Skeletal muscle tissue (tissue), 4 donors: ENCODE results near the gene LIN7C. TPM values are rescaled to one million over a fixed set of nuclear protein-coding genes. Genes with fewer than 3 reads are reported as not detected.

Experiments used
- H3K27ac ChIP-seq: one replicate; pipeline ENCODE4 v1.7.0; 2013; ENCODE audit warnings: mild to moderate bottlenecking, low read depth, low read length, inconsistent platforms
- H3K27me3 ChIP-seq, 3 donors: one replicate each; pipeline ENCODE4 v1.7.0; 2013; ENCODE audit warnings: low read length in 3 of 3; ENCODE audit not compliant: control insufficient read depth in 3 of 3, insufficient read depth in 3 of 3
- H3K36me3 ChIP-seq, 3 donors: one replicate each; pipeline ENCODE4 v1.7.0; 2013; ENCODE audit warnings: low read length in 3 of 3; ENCODE audit not compliant: control insufficient read depth in 3 of 3, insufficient read depth in 3 of 3
- H3K4me1 ChIP-seq, 3 donors: one replicate each; pipeline ENCODE4 v1.7.0; 2013; ENCODE audit warnings: low read length in 3 of 3, mild to moderate bottlenecking in 3 of 3; ENCODE audit not compliant: control insufficient read depth in 3 of 3, insufficient read depth in 3 of 3
- H3K4me3 ChIP-seq, 3 donors: one replicate each; pipeline ENCODE4 v1.7.0; 2013; ENCODE audit warnings: low read length in 3 of 3
- H3K9ac ChIP-seq, 3 donors: one replicate each; pipeline ENCODE4 v1.7.0; 2013; ENCODE audit warnings: low read length in 3 of 3, mild to moderate bottlenecking in 3 of 3, moderate library complexity in 2 of 3, low read depth in 1 of 3
- H3K9me3 ChIP-seq, 3 donors: one replicate each; pipeline ENCODE4 v1.7.0; 2013; ENCODE audit warnings: low read length in 3 of 3; ENCODE audit not compliant: control insufficient read depth in 3 of 3
- total RNA-seq: library from RNA; depleted of rRNA; stranded (reverse); fragments of >200 nt; gene quantifications from one replicate; pipeline ENCODE4 v1.2.3, GENCODE V29; 2014
- donor health status: Osteomylitis.

The LIN7C gene
- total RNA-seq, 1 donor from 2014 or later = 29.7 TPM

DNA sequence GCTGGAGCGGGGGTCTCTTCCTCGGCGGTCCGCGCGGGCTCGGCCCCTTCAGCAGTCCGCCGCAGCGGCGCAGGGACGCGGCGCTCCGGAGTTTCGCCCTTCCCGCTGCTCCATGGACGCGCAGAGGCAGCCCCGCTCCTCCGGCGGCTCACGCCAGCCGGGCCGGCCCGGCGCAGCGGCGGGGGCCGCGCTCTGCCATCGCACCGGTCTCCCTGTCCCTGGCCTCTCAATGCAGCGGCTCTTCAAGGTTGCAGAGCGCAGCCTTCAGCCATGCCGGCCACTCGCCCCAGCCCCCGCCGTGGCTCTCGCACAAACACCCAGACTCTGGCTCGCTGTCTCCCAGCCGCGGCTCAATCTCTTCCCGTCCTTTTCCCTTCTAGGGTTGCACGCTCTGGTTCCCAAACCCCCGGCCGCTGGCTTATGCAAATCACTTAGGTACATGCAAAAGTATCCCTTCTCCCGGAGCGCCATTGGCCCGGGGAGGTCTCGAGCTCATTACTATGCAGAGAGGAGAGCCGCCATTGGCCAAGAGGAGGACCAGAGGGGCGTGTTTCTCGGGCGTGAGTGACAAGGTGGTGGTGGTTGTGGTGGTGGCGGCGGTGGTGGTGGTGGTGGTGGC, 34.1 kb downstream of the LIN7C start, which contains the start of gene LGR4:
TSS of gene LGR4 (minus strand) at position 393 of the 619 bp plus-strand sequence. CDS start 488 bp downstream, outside the sequence.
- H3K4me3 ChIP-seq = peak within 1 kb of the TSS; percentile 77 to 81 (median 81)
- peaks cover 9 to 15% (median 10%) of the 10 kb centered on the region in 3 donors for H3K4me1 ChIP-seq
- peak within 1 kb of the TSS; percentile 70 to 84 (median 81) for H3K9ac ChIP-seq
- peak within 1 kb of the TSS; percentile 38 for H3K27ac ChIP-seq
- no peaks in the 10 kb centered on the region for H3K9me3 ChIP-seq
- no peaks in the 10 kb centered on the region for H3K27me3 ChIP-seq
- no peaks in the 10 kb centered on the region for H3K36me3 ChIP-seq

DNA sequence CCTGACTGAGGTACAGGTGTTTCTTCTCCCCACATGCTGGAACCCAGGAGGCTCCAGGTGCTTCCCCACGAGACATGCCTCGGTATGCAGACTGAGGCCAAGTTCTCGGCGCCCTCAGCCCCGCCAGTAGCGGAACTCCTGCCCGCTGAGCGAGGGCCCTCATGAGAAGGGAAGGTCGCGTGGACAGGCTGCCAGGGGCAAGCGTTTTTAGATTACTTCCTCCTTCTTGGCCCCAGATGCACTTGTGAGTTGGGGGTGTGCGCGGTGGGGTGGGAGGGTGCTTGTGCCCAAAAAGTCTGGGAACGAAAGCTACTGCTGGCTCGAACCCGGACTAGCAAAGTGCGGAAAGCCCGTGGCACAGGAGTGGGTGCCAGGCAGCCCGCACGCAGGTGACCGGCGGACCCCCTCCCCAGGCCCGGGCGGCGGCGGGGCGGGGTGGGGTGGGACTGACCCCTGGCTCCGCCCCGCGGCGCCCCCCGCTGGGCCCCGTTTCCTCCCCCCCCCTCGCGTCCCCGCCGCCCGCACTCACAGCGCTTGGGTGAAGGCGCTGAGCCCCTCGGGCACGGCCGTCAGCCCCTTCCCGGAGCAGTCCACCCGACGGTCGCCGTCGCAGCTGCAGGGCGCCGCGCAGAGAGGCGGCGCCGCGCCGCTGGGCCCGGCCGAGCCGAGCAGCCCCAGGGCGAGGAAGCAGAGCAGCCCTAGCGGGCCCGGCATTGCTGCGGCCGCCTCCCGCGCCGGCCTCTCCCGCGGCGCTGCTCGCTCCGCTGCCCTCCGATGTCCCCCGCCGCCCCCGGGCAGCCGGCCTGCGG, 34.8 kb downstream of the LIN7C start:
- H3K27me3 ChIP-seq = no peaks in the 10 kb centered on the region
- H3K9ac ChIP-seq = peak overlapping the region; percentile 70 to 84 (median 81)
- H3K4me1 ChIP-seq = peaks cover 9 to 15% (median 10%) of the 10 kb centered on the region in 3 donors
- H3K27ac ChIP-seq = peak overlapping the region; percentile 38
- H3K36me3 ChIP-seq = no peaks in the 10 kb centered on the region
- peak overlapping the region; percentile 77 to 81 (median 81) for H3K4me3 ChIP-seq
- H3K9me3 ChIP-seq = no peaks in the 10 kb centered on the region

DNA sequence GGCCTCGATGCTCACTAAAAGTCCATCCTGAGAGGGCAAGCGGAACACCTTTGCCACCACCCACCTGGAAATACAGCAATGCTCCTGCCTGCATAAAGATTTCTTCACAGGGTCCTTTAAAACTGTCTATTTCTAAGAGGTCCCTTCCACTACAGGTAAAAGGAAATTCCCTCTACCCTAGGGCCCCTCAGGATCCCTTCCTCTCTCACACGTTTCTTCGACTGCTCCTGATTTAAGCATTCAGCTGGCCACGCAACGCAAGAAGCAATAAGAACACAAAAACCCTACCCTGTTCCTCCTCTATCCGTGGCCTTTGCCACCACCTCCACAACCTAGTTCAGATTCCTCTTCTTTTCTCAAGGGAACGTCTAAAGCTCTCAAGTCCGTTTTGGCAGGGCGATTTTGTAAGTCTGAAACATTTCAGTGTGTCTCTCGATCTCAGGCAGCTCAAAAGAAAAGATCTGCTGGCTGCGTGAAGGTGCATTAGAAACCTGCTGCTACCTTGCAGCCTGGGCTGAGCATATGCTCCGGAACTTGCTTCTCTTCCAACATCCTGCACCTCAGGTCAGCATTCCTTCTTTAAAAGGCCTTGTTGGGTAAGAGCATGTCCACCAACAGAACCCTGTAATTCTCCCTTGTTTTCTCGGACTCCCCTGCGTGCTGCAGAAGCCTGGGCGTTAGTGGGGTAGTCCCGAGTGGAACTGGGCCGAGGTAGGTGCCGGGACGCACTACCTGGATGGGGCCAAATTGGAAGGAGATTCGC, 35.6 kb downstream of the LIN7C start:
- peak overlapping the region; percentile 77 to 79 (median 79) for H3K4me3 ChIP-seq
- H3K9ac ChIP-seq = peak overlapping the region; percentile 66 to 81 (median 70)
- H3K27me3 ChIP-seq = no peaks in the 10 kb centered on the region
- H3K9me3 ChIP-seq = no peaks in the 10 kb centered on the region
- H3K36me3 ChIP-seq = no peaks in the 10 kb centered on the region
- H3K4me1 ChIP-seq = peaks cover 9 to 15% (median 10%) of the 10 kb centered on the region in 3 donors
- H3K27ac ChIP-seq = no peak overlapping the region

DNA sequence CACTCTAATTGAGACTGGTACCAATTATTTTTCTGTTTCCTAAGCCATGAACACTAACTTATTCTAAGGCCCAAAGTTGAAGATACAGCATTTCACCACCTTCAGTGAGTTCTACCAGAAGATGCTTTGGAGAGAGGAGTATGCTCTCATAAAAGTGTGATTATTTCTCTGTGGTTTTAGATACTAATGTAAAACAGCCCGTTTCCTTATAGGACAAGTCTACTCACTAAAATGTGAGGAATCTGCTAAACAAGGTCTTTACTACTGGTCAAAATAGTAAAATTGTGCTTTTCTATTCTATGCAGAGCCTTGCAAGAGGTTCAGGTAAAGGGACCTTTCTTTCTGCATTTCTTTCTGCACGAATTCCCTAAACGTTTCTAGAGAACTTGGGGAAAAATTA, 36.4 kb downstream of the LIN7C start:
- H3K9me3 ChIP-seq = no peaks in the 10 kb centered on the region
- no peak overlapping the region for H3K27ac ChIP-seq
- no peak overlapping the region for H3K4me3 ChIP-seq
- H3K9ac ChIP-seq = no peak overlapping the region
- no peaks in the 10 kb centered on the region for H3K36me3 ChIP-seq
- peaks cover 10 to 15% (median 13%) of the 10 kb centered on the region in 3 donors for H3K4me1 ChIP-seq
- H3K27me3 ChIP-seq = no peaks in the 10 kb centered on the region

DNA sequence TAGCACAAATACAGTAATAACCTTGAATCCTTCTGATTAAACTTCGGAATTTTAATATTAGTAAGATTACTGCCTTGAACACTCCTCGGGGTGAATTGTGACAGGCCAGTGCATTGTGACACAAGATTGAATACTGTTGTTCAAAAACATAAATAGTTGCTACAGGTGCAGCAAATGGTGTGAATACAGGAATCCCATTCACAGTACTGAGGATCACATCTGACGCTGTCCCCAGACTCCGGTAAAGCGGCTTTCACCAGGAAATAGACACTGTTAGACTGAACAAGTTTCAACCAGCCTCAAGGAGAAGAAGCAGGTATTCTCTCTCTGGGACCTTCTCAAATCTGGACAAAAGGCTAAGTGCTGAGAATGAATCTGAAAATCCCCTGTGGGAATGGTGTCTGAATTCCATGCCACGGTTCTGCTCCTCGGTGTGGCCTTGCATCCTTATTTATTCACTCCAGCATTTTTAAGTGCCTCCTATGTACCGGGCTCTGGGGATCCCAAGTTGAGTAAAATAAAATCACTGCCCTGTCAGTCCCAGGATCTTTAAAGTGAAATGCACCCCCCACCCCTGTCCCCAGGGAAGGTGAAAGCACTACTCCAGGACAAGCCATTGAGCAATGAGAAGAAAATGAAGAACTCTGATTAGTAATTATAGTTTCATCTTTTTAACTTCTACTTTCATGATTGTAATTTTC, 37.4 kb downstream of the LIN7C start:
- Histone ChIP-seq H3K4me1 (peaks cover 10 to 18% (median 15%) of the 10 kb centered on the region in 3 donors), H3K4me3 (no peak overlapping the region), H3K27ac (no peak overlapping the region), H3K9me3 (no peaks in the 10 kb centered on the region), H3K27me3 (no peaks in the 10 kb centered on the region), H3K9ac (no peak overlapping the region), H3K36me3 (no peaks in the 10 kb centered on the region)

DNA sequence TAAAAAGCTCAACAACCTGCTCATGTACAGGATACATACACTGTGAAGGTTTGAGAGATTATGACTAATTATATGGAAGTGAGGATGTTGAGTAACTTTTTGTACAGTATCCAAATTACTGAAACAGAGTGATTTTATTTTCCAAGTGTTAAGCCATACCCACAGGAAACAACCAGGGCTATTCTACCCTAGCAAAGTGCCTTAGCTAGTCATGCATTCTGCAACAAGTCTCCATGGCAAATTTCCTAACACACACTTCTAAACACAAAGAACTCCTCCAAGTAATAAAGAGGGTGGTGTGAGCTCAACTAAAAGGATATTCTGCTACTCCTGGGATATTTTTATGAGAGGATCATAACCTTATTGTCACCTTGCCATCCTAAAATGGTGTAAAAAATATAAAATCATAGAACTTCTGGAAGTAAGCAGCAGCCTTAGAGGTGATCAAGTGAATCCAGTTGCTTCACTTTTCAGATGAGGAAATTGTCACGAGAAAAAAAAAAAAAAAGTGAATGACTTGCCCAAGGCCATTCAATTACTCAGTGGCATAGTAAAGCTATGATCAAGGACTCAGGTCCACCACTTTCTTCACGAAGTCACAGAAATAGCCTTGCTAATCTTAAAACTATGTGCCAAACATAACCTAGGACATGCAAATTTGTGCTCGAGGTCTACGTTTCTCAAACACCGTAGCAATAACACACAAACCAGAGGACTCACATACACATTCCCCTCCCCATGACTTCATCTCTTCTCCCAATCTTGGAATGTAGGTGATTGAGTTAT, 38.2 kb downstream of the LIN7C start:
- H3K4me1 ChIP-seq = peaks cover 10 to 21% (median 15%) of the 10 kb centered on the region in 3 donors
- no peak overlapping the region for H3K27ac ChIP-seq
- H3K4me3 ChIP-seq = no peak overlapping the region
- no peaks in the 10 kb centered on the region for H3K27me3 ChIP-seq
- no peak overlapping the region for H3K9ac ChIP-seq
- H3K9me3 ChIP-seq = no peaks in the 10 kb centered on the region
- no peaks in the 10 kb centered on the region for H3K36me3 ChIP-seq

DNA sequence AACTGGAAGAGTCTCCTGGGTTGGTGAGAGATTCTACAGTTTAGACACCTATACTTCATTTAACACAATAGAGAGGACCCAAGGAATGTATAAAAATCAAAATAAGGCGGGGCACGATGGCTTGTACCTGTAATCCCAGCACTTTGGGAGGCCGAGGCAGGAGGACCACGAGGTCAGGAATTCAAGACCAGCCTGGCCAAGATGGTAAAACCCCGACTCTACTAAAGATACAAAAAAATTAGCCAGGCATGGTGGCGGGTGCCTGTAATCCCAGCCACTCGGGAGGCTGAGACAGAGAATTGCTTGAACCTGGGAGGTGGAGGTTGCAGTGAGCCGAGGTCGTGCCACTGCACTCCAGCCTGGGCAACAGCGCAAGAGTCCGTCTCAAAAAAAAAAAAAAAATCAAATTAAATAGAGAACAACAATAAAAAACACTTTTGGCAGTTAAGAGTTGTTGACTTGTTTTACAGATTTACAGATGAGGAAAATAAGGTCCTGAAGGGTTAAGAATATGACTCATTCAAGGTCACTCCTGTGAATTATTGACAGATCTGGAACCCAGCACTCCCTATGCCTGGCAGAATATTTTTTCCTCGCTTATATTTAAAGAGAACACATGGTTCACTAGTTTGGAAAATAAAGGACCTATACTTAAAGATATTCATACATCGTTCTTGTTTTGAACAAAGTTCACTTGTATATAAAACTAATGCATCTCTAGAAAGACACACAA, 39.2 kb downstream of the LIN7C start:
- Histone ChIP-seq H3K4me3 (no peak overlapping the region), H3K27me3 (no peaks in the 10 kb centered on the region), H3K9me3 (no peaks in the 10 kb centered on the region), H3K36me3 (no peaks in the 10 kb centered on the region), H3K9ac (no peak overlapping the region), H3K4me1 (peaks cover 10 to 21% (median 15%) of the 10 kb centered on the region in 3 donors), H3K27ac (no peak overlapping the region)

DNA sequence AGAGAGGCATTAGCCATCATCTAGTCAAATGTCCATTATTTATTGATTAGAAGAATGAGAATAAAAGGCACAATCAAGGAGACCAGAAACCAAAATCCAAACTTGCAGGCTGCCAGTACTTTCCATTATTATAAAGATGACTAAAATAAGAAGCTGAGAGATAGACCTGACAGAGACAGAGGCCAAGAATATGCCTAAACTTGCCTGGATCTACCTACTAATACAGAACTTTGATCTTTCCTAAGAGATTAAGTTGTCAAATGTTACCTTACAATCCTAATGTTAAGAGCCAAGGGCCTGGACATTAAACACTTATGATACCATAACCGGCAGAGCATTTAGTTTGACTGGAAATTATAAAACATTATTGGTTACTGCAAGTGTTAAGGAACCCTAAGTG, 40.2 kb downstream of the LIN7C start:
- no peak overlapping the region for H3K4me3 ChIP-seq
- no peak overlapping the region for H3K9ac ChIP-seq
- H3K27ac ChIP-seq = no peak overlapping the region
- H3K9me3 ChIP-seq = no peaks in the 10 kb centered on the region
- H3K27me3 ChIP-seq = no peaks in the 10 kb centered on the region
- H3K4me1 ChIP-seq = peaks cover 8 to 17% (median 13%) of the 10 kb centered on the region in 3 donors
- H3K36me3 ChIP-seq = no peaks in the 10 kb centered on the region
